ENCODE data around the gene POLE3.

Gene POLE3

GRCh38 chr9:113376634-113377567, 33.6 kb downstream of the POLE3 start, which contains the start of gene HDHD3:
TSS of gene HDHD3 (minus strand) at chr9:113376986. CDS start at chr9:113374354, 2,632 bp downstream.
- TF ChIP-seq CTCF (IDR thresholded peaks at IDR 0.05; ENCODE audit: low read depth, low read length, missing control alignments) = no peak
- H3K4me3 ChIP-seq (ENCODE audit: low read depth, low read length) = peak within 1 kb of the TSS; percentile 97
- peak; percentile 47 for DNase-seq (ENCODE audit: low read depth)

- peak overlapping the region; percentile 97 for H3K4me3 ChIP-seq (ENCODE audit: low read depth, low read length)
- no peak for DNase-seq (ENCODE audit: low read depth)
- TF ChIP-seq CTCF (IDR thresholded peaks at IDR 0.05; ENCODE audit: low read depth, low read length, missing control alignments) = no peak
Observed at GRCh38 chr9:113375057-113376023, 35.1 kb downstream of the POLE3 start.

GRCh38 chr9:113373676-113374392, 36.6 kb downstream of the POLE3 start:
- DNase-seq (ENCODE audit: low read depth) = no peak
- no peak overlapping the region for H3K4me3 ChIP-seq (ENCODE audit: low read depth, low read length)
- TF ChIP-seq CTCF (IDR thresholded peaks at IDR 0.05; ENCODE audit: low read depth, low read length, missing control alignments) = no peak

GRCh38 chr9:113373256-113373655, 37.2 kb downstream of the POLE3 start:
- no peak overlapping the region for H3K4me3 ChIP-seq (ENCODE audit: low read depth, low read length)
- no peak for TF ChIP-seq CTCF (IDR thresholded peaks at IDR 0.05; ENCODE audit: low read depth, low read length, missing control alignments)
- no peak for DNase-seq (ENCODE audit: low read depth)

GRCh38 chr9:113372059-113372458, 38.4 kb downstream of the POLE3 start:
- DNase-seq (ENCODE audit: low read depth) = no peak
- TF ChIP-seq CTCF (IDR thresholded peaks at IDR 0.05; ENCODE audit: low read depth, low read length, missing control alignments) = no peak
- H3K4me3 ChIP-seq (ENCODE audit: low read depth, low read length) = no peak overlapping the region

GRCh38 chr9:113370806-113371325, 39.6 kb downstream of the POLE3 start:
- no peak for DNase-seq (ENCODE audit: low read depth)
- H3K4me3 ChIP-seq (ENCODE audit: low read depth, low read length) = no peak overlapping the region
- TF ChIP-seq CTCF (IDR thresholded peaks at IDR 0.05; ENCODE audit: low read depth, low read length, missing control alignments) = no peak

All from GM12864 (cell line).